ENCODE data around the gene LTC4S. TPM values are rescaled to one million over a fixed set of nuclear protein-coding genes. Genes with fewer than 3 reads are reported as not detected.

The LTC4S gene
- total and polyA plus RNA-seq, 2 experiments from 2014 or later: 1.6 to 3.7 TPM

DNA sequence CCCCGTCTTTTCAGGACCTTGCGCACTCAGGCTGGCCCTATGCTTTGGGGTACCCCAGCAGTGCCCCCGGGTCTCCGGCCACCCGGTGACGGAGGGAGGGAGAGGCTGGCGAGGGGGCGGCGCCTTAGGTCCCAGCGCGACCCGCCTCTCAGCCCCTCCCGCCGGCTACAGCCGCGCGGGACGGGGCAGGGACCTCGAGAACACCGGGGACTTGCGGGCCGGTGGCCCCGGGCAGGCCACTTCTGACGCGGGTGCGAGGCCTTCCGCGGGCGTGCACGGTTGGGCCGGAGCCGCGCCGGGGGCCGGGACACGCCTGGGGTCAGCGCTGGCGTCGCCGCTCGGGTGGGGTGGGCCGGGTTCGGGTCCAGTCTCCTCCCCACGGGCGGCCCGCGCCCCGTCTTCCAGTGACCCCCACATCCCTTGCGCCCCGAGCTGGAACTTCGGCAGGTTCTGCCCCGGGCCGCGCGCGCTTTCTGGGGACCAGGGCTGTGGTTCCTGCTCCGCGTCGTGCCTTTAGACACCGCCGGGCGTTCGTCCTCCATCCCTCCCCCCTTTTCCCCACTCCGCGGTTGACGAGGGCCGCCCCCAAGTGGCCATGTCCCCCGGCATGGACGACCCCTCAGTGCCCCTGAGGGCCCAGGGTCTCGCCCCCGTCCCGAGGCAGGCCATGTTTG is 23.1 kb downstream of the LTC4S start:
- Histone ChIP-seq H3F3A (ENCODE audit: insufficient read depth) (no peaks in the 10 kb centered on the region; the same call in 1 of the 2 replicates), H3K79me2 (ENCODE audit: insufficient read depth) (peaks cover 2% of the 10 kb centered on the region), H3K36me3 (ENCODE audit: low read depth) (no peaks in the 10 kb centered on the region), H3K27me3 (replicated peaks; ENCODE audit: insufficient read depth) (no peaks in the 10 kb centered on the region), H2AFZ (peak overlapping the region; percentile 43), H3K4me2 (ENCODE audit: unreplicated experiment) (peak overlapping the region; percentile 33), H3K9ac (peak overlapping the region; percentile 53), H4K20me1 (ENCODE audit: insufficient read depth) (peaks cover 1% of the 10 kb centered on the region; the same call in 1 of the 2 replicates), H3K9me3 (ENCODE audit: low read depth) (no peaks in the 10 kb centered on the region), H3K4me1 (ENCODE audit: insufficient read depth) (peaks cover 22% of the 10 kb centered on the region), H3K27ac (no peak overlapping the region), H3K4me3 (peak overlapping the region; percentile 62), H3K9me2 (ENCODE audit: insufficient read depth) (no peaks in the 10 kb centered on the region)
- TF ChIP-seq EZH2 (IDR thresholded peaks at IDR 0.05; ENCODE audit: insufficient read depth, poor library complexity, severe bottlenecking) (no peak), EZH2phosphoT487 (IDR thresholded peaks at IDR 0.05; ENCODE audit: insufficient read depth, low read depth) (no peak)
- peak; percentile 46 for DNase-seq
- in situ Hi-C loops (cut with MboI): no loop called here
- WGBS, 2 experiments (ENCODE audit: low coverage in 1 of 2, low lambda C conversion rate in 2 of 2, missing lambda C conversion rate in 2 of 2): 4 to 8% methylated on average over 29 to 47 of the region's 72 CpGs

DNA sequence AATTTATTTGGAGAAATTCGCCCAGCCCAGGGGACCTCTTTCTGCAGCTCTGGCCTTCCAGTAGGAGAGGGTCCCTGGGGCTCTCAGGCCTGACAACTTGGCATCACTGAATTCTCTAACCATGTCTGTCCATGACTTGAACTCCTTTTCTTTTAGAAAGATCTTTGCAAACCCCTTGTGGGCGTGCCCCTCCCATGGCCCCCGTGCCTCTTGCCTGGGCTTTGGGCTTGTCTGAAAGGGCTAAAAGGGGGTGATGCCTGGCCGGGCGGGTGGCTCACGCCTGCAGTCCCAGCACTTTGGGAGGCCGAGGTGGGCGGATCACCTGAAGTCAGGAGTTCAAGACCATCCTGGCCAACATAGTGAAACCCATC is 23.7 kb downstream of the LTC4S start:
- peaks cover 6% of the 10 kb centered on the region; the same call in 1 of the 2 replicates for H4K20me1 ChIP-seq (ENCODE audit: insufficient read depth)
- peak overlapping the region; percentile 43 for H2AFZ ChIP-seq
- no peak overlapping the region for H3K27ac ChIP-seq

DNA sequence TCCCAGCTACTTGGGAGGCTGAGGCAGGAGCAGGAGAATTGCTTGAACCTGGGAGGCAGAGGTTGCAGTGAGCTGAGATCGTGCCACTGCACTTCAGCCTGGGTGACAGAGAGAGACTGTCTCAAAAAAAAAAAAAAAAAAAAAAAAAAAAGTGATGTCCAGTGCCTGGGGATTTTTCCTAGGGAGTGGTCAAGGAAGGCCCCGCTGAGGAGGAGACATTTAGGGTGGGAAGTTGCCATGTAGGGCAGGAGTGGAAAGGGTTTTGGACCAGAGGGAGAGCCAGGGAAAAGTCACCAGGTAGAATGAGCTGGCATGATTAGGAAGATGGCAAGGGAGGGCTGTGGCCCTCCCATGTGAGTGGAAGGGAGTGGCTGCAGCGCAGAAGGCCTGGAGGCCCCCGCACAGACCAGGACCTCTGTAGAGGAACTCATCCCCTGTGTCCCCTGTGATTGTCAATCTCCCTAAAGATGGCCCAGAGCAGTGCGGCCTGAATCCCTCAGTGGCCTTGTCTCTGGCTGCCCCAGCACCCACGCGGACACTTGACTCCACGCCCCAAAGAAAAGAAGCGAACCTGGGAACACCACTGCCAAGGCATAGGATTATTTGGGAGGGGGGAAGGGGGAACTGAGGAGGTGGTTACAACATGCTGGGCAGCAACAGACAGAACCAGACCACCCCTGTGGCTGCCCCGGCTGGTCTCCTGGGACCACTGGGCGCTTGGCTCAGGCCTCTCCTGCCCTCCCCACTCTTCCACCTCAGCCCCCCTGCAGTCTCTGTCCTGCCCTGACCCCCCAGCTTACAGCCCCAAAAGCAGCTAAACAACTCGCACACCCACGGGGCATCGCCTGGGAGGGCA is 24.3 kb downstream of the LTC4S start:
- 62 to 66% methylated on average over 13 to 14 of the region's 14 CpGs for WGBS, 2 experiments (ENCODE audit: low coverage in 1 of 2, low lambda C conversion rate in 2 of 2, missing lambda C conversion rate in 2 of 2)
- no peak for DNase-seq
- Histone ChIP-seq H3K27ac (peak overlapping the region; percentile 91), H3K9ac (peak overlapping the region; percentile 97), H3K9me2 (ENCODE audit: insufficient read depth) (no peaks in the 10 kb centered on the region), H3K27me3 (replicated peaks; ENCODE audit: insufficient read depth) (no peaks in the 10 kb centered on the region), H2AFZ (peak overlapping the region; percentile 73), H3K9me3 (ENCODE audit: low read depth) (no peaks in the 10 kb centered on the region), H3F3A (ENCODE audit: insufficient read depth) (no peaks in the 10 kb centered on the region; the same call in 1 of the 2 replicates), H3K36me3 (ENCODE audit: low read depth) (peaks cover 4% of the 10 kb centered on the region; the same call in 1 of the 2 replicates), H3K4me2 (ENCODE audit: unreplicated experiment) (peak overlapping the region; percentile 69), H3K4me1 (ENCODE audit: insufficient read depth) (peaks cover 33% of the 10 kb centered on the region), H4K20me1 (ENCODE audit: insufficient read depth) (peaks cover 11% of the 10 kb centered on the region; the same call in 1 of the 2 replicates), H3K79me2 (ENCODE audit: insufficient read depth) (peaks cover 14% of the 10 kb centered on the region), H3K4me3 (peak overlapping the region; percentile 46; the same call in 1 of the 2 replicates)
- TF ChIP-seq EZH2 (IDR thresholded peaks at IDR 0.05; ENCODE audit: insufficient read depth, poor library complexity, severe bottlenecking): no peak
- no peak for TF ChIP-seq EZH2phosphoT487 (IDR thresholded peaks at IDR 0.05; ENCODE audit: insufficient read depth, low read depth)
- in situ Hi-C loops (cut with MboI): no loop called here

More for the DNA sequence above, 23.7 kb downstream of the LTC4S start:
- Histone ChIP-seq H3K9ac (peak overlapping the region; percentile 53), H3K27me3 (replicated peaks; ENCODE audit: insufficient read depth) (no peaks in the 10 kb centered on the region), H3K4me1 (ENCODE audit: insufficient read depth) (peaks cover 27% of the 10 kb centered on the region), H3F3A (ENCODE audit: insufficient read depth) (no peaks in the 10 kb centered on the region; the same call in 1 of the 2 replicates), H3K4me3 (peak overlapping the region; percentile 62), H3K9me2 (ENCODE audit: insufficient read depth) (no peaks in the 10 kb centered on the region), H3K9me3 (ENCODE audit: low read depth) (no peaks in the 10 kb centered on the region), H3K36me3 (ENCODE audit: low read depth) (no peaks in the 10 kb centered on the region), H3K79me2 (ENCODE audit: insufficient read depth) (peaks cover 7% of the 10 kb centered on the region), H3K4me2 (ENCODE audit: unreplicated experiment) (peak overlapping the region; percentile 33)
- in situ Hi-C loops (cut with MboI): no loop called here
- no peak for DNase-seq
- TF ChIP-seq EZH2 (IDR thresholded peaks at IDR 0.05; ENCODE audit: insufficient read depth, poor library complexity, severe bottlenecking) (no peak), EZH2phosphoT487 (IDR thresholded peaks at IDR 0.05; ENCODE audit: insufficient read depth, low read depth) (no peak)
- 81 to 86% methylated on average over 8 of the region's 8 CpGs for WGBS, 2 experiments (ENCODE audit: low coverage in 1 of 2, low lambda C conversion rate in 2 of 2, missing lambda C conversion rate in 2 of 2)

DNA sequence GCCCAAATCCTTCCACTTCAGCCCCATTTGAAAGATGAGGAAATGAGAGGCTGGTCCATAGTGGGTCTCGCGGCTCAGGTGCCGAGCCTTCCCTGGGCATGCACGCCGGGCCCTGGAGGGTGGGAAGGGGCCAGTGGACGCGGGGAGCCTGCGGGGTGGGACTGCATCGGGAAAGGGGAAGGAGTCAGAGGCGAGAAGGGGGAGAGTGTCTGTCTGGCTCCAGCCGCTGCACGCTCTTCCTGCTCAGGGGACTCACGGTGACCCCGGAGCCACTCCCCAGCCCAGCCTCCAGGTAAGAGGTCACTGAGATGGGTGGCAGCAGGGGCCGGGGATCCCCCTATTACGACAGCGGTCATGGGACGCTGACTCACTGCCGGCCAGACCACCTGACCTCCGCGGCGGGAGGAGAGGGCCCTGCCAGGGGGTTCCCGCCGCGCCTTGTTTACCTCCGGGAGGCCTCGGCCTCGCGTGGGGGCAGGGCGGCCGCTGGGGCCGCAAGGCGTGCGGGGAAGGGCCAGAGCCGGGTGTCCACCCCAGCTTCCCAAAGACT is 25.0 kb downstream of the LTC4S start:
- in situ Hi-C loops (cut with MboI): no loop called here
- Histone ChIP-seq H3K9me2 (ENCODE audit: insufficient read depth) (no peaks in the 10 kb centered on the region), H3K4me3 (peak overlapping the region; percentile 46), H4K20me1 (ENCODE audit: insufficient read depth) (peaks cover 11% of the 10 kb centered on the region; the same call in 1 of the 2 replicates), H3F3A (ENCODE audit: insufficient read depth) (no peaks in the 10 kb centered on the region; the same call in 1 of the 2 replicates), H3K4me2 (ENCODE audit: unreplicated experiment) (peak overlapping the region; percentile 69), H2AFZ (peak overlapping the region; percentile 73), H3K27me3 (replicated peaks; ENCODE audit: insufficient read depth) (no peaks in the 10 kb centered on the region), H3K79me2 (ENCODE audit: insufficient read depth) (peaks cover 20% of the 10 kb centered on the region), H3K9me3 (ENCODE audit: low read depth) (no peaks in the 10 kb centered on the region), H3K4me1 (ENCODE audit: insufficient read depth) (peaks cover 33% of the 10 kb centered on the region), H3K9ac (peak overlapping the region; percentile 97), H3K27ac (peak overlapping the region; percentile 91), H3K36me3 (ENCODE audit: low read depth) (peaks cover 4% of the 10 kb centered on the region; the same call in 1 of the 2 replicates)
- TF ChIP-seq EZH2phosphoT487 (IDR thresholded peaks at IDR 0.05; ENCODE audit: insufficient read depth, low read depth) (no peak), EZH2 (IDR thresholded peaks at IDR 0.05; ENCODE audit: insufficient read depth, poor library complexity, severe bottlenecking) (no peak)
- DNase-seq: peak; percentile 94
- 3% methylated on average over 15 to 25 of the region's 35 CpGs for WGBS, 2 experiments (ENCODE audit: low coverage in 1 of 2, low lambda C conversion rate in 2 of 2, missing lambda C conversion rate in 2 of 2)

All from GM23248 (cell line).